Panc1 (cell line): ENCODE measurements around the gene SLX4IP. TPM values are rescaled to one million over a fixed set of nuclear protein-coding genes. Genes with fewer than 3 reads are reported as not detected.

Experiments
- ATAC-seq: fragments of 200-7000 bp; cut with Tn5 transposase; 2 replicates; pipeline ENCODE4 v1.9.1; 2020; ENCODE audit warnings: mild to moderate bottlenecking, moderate library complexity
- BruUV-seq: library from RNA; stranded (reverse); fragments of 400-500 nt; replicated peaks from 2 replicates; lab custom pipeline; 2021; lab: Mats Ljungman, UMichigan
- CTCF ChIA-PET: fragments of 300-600 bp; sonication (Branson Sonifier 250); formaldehyde crosslinking; loops from one replicate; lab custom pipeline; 2022; ENCODE audit warnings: antibody characterized with exemption; lab: Charles Lee
- POLR2A ChIA-PET: fragments of 300-600 bp; sonication (Branson Sonifier 250); formaldehyde crosslinking; loops from one replicate; lab custom pipeline; 2022; ENCODE audit warnings: antibody characterized with exemption; lab: Charles Lee
- DNase-seq: peaks from one replicate; pipeline ENCODE4 v3.0.0-alpha.2; 2010; ENCODE audit warnings: low read depth, low spot score
- H3K27ac ChIP-seq: 2 replicates; pipeline ENCODE4 v1.5.1; 2011; ENCODE audit warnings: mild to moderate bottlenecking, low read length, inconsistent platforms
- H3K27me3 ChIP-seq: fragments of 200-500 bp; sonication (Bioruptor generic); 2 replicates; pipeline ENCODE4 v1.6.0; 2014; ENCODE audit warnings: low read length, inconsistent platforms; ENCODE audit not compliant: control insufficient read depth, insufficient read depth
- H3K36me3 ChIP-seq: fragments of 200-500 bp; sonication (Bioruptor generic); 2 replicates; pipeline ENCODE4 v1.5.1; 2014; ENCODE audit warnings: inconsistent platforms, mild to moderate bottlenecking, low read length, moderate library complexity; ENCODE audit not compliant: control insufficient read depth, insufficient read depth
- H3K4me1 ChIP-seq: 2 replicates; pipeline ENCODE4 v1.5.1; 2011; ENCODE audit warnings: inconsistent platforms, mild to moderate bottlenecking, low read length, moderate library complexity; ENCODE audit not compliant: control insufficient read depth, insufficient read depth
- H3K4me3 ChIP-seq, 2 experiments: 2 replicates each; pipeline ENCODE4 v1.5.1; 2011 to 2012; ENCODE audit warnings: low read depth in 2 of 2, low read length in 2 of 2, mild to moderate bottlenecking in 2 of 2, inconsistent platforms in 1 of 2, moderate library complexity in 1 of 2
- H3K9me3 ChIP-seq: fragments of 200-500 bp; sonication (Bioruptor generic); 2 replicates; pipeline ENCODE4 v1.5.1; 2014; ENCODE audit warnings: low read depth, mild to moderate bottlenecking, inconsistent platforms, low read length, moderate library complexity; ENCODE audit not compliant: control insufficient read depth, insufficient read depth
- CTCF ChIP-seq: fragments of 450-650 bp; IDR thresholded peaks from 2 replicates; pipeline ENCODE4 v1.5.1; 2017; ENCODE audit warnings: mild to moderate bottlenecking
- POLR2AphosphoS5 ChIP-seq: IDR thresholded peaks from 2 replicates; pipeline ENCODE4 v1.6.1; 2012; ENCODE audit warnings: mild to moderate bottlenecking, low read depth, low read length, moderate library complexity
- REST ChIP-seq, 2 experiments: IDR thresholded peaks; 2 replicates each; pipeline ENCODE4 v1.6.1; 2011 to 2012; ENCODE audit warnings: low read depth in 2 of 2, control low read depth in 1 of 2, low read length in 1 of 2, mild to moderate bottlenecking in 1 of 2, moderate library complexity in 1 of 2; ENCODE audit not compliant: insufficient read depth in 1 of 2
- SIN3A ChIP-seq: IDR thresholded peaks from 2 replicates; pipeline ENCODE4 v1.6.1; 2012; ENCODE audit warnings: low read depth, mild to moderate bottlenecking, low read length, moderate library complexity, borderline replicate concordance; ENCODE audit not compliant: insufficient read depth
- TCF7L2 ChIP-seq: IDR thresholded peaks from 2 replicates; pipeline ENCODE4 v1.6.1; 2011; ENCODE audit warnings: mild to moderate bottlenecking, low read depth, low read length, inconsistent platforms
- in situ Hi-C: cut with HindIII; loops from 2 replicates; pipeline ENCODE4 v1.10.0; 2016; ENCODE audit warnings: low sequenced_read_pairs, low pct_unique_long_range_greater_than_20kb
- intact Hi-C: fragments of 100-400 bp; cut with micrococcal nuclease; formaldehyde crosslinking; loops from one replicate; pipeline ENCODE4 v1.10.0; 2022; ENCODE audit not compliant: unreplicated experiment
- total RNA-seq: library from RNA; stranded (reverse); gene quantifications from one replicate; pipeline ENCODE4 v1.2.1, GENCODE V29; 2021; ENCODE audit not compliant: unreplicated experiment

Gene SLX4IP
- total RNA-seq, 1 experiment from 2014 or later = 5.4 TPM

GRCh38 chr20:10591946-10592521 is 156.9 kb downstream of the SLX4IP start:
- POLR2A ChIA-PET = no interaction called here
- H3K27me3 ChIP-seq = no peaks in the 10 kb centered on the region
- no peaks in the 10 kb centered on the region for H3K9me3 ChIP-seq
- DNase-seq = no peak
- intact Hi-C loops = no loop called here
- H3K36me3 ChIP-seq = no peaks in the 10 kb centered on the region
- TF ChIP-seq TCF7L2 = no peak
- TF ChIP-seq CTCF = no peak
- no peak for TF ChIP-seq SIN3A
- no peak for TF ChIP-seq POLR2AphosphoS5
- TF ChIP-seq REST (IDR thresholded peaks at IDR 0.05; ENCODE audit: insufficient read depth in 1 of 2, low read depth in 2 of 2, low read length in 1 of 2) = no peak
- CTCF ChIA-PET = no interaction called here
- no peaks in the 10 kb centered on the region for H3K4me1 ChIP-seq
- H3K4me3 ChIP-seq = no peak overlapping the region
- BruUV-seq = no TSS peak
- in situ Hi-C loops = no loop called here
- no peak overlapping the region for H3K27ac ChIP-seq
- no peak for ATAC-seq

- no peak for TF ChIP-seq POLR2AphosphoS5
- no peak for TF ChIP-seq TCF7L2
- no peak for TF ChIP-seq REST (IDR thresholded peaks at IDR 0.05; ENCODE audit: insufficient read depth in 1 of 2, low read depth in 2 of 2, low read length in 1 of 2)
- no peak for TF ChIP-seq SIN3A
- Histone ChIP-seq H3K4me3 (no peak overlapping the region), H3K27me3 (no peaks in the 10 kb centered on the region), H3K4me1 (peaks cover 6% of the 10 kb centered on the region; the same call in 1 of the 2 replicates), H3K36me3 (no peaks in the 10 kb centered on the region), H3K9me3 (no peaks in the 10 kb centered on the region), H3K27ac (no peak overlapping the region)
- ATAC-seq = no peak
- BruUV-seq = no TSS peak
- ChIA-PET POLR2A (no interaction called here), CTCF (no interaction called here)
- intact Hi-C loops (no loop called here), in situ Hi-C loops (no loop called here)
- DNase-seq = no peak
Measured at GRCh38 chr20:10594296-10594868, 159.3 kb downstream of the SLX4IP start.
